Activated T-helper 9 cell treated with anti-CD3 and anti-CD28 coated beads, Interleukin-2, amount 50 U/mL, for 16 hours (primary cell): ENCODE results near the gene DSG1.
"Not testable (repeated sequence)": the region's sequence is repeated elsewhere in the genome, so short reads cannot be mapped to it uniquely, and the experiment has no call there.

Experiments used
- DNase-seq: peaks from one replicate; pipeline ENCODE4 v3.0.0-alpha.2; 2020; ENCODE audit warnings: low read depth

Gene DSG1

DNA sequence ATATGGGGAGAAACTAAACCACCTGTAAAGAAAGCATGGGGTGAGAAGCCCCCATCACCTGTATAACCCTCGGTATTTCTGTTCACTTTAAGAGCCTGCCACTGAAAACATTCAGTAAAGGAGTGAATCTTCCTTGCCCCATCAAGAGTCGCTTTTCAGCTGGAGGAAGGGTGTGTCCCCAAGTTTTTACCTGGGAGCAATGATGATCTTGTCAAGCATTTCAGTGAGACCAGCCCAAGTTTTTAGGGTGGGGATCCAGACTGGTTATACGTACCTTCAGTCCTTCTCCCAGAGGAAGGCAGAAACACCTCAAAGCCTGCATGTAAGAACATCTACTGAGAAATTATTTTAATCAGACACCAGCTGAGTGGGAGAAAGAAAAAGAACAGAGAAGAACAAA is at the start of gene DSG1:
TSS of gene DSG1 (plus strand) at position 301 of the 400 bp plus-strand sequence. CDS start 141 bp downstream, outside the sequence.
- DNase-seq: no peak

GRCh38 chr18:31268985-31269406 is 49.0 kb upstream of the DSG1 start:
- no peak for DNase-seq

DNA sequence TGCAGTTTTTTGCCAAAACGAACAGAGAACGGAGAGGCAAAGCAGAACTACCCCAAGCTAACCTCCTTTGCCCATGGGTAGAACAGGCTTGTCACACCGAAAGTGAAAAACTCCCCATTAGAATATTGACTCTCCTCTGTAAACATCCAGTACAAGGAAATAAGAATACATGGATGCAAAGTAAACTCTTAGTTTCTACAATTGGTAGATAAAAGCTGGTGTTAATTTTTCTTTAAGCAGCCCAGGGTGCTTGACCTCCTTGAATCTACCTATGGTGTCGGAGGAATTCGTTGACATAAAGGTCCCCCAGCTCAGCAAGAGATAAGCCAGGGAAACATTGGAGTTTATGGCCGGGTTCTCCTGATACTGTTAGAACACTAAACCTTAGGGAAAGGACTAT is 48.4 kb upstream of the DSG1 start:
- no peak for DNase-seq

- DNase-seq: no peak
Measured at GRCh38 chr18:31270578-31270977, 47.4 kb upstream of the DSG1 start.

DNA sequence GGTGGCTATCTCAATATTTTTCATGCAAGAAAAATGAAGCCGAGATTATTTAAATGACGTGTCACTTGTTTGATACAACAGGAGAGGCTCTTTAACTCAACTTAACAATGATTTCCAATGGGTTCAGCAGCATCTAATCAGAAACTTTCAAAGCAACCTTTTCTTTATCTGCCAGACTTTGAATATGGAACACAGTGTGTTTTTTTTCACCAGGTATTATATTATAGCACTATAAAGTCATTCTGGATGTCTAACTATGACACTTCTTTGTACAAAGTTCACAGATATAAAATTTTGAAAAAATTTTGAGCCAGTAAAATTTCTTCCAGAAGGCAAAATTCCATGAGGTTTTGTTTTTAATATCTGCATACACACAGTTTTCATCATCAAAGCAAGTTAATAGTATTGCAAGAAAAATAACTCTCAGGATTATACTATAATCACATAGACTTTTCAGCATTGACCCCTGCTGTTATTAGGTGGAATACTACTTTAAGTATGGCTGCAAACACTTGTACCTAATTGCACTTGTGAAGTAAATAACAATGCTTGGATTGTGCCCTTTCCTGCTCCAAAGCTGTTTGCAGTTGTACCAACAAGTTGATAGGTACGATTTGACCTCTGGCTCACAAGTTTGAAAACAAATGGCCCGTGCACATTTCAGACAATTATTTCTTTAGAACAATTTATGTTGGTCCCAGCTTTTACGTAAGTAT is 44.0 kb upstream of the DSG1 start:
- no peak for DNase-seq

GRCh38 chr18:31274931-31275330 is 43.0 kb upstream of the DSG1 start:
- DNase-seq: no peak

DNA sequence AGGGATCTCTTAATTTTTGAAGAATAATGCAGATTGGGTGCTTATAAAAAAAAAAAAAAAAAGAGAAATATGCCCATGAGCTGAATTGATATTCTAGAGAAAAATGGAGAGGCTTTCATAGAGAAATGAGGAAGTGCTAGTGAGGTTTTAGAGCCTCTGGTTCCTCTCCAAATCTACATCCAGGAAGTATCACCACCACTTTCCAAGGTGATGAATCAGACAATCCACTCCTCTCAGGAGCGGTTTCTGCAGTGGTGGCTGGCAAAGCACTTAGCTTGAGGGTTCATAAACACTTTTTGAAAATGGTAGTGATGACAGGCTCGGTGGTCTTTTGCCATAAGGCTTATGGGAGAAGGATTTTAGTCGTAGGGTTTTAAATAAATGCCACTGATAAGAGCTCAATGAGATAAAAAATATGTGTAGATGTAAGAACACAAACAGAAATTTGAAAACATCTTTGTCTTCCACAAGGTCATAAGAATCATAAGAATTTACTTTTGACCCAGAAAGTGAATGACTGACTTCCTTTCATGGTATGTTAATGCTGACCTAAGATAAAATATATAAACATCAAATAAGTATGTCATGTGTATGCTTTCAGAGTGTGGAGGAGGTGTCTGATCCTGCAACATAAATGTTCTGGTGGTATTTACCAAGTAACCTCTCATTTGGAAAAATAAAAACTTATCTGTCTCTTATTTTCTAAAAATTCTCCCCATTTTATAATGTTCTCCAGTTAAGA is 42.1 kb upstream of the DSG1 start:
- DNase-seq: no peak

DNA sequence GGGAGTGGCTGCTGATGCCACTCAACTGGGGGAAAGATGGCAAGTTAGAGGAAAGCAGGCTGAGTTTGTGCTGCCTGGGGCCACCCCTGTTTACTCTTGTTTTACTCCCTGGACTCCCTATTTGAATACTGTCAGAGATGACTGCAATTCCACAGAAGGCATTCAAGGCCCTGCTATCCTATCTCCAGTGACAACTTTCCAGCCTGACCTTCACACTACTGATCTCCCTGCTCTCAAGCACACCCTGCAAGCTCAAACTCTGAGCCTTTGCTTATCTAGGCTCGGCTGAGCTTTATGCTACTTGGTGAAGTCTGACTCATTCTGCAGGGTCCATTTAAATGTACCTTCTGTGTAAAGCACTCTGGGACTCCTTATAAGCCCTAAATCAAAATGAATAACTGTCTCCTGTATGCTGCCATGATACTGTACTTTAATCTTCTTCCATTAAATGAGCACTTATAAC is 39.3 kb upstream of the DSG1 start:
- no peak for DNase-seq

- no peak for DNase-seq
Measured at GRCh38 chr18:31280502-31280901, 37.5 kb upstream of the DSG1 start.

GRCh38 chr18:31281437-31281836 is 36.5 kb upstream of the DSG1 start:
- no peak for DNase-seq

- DNase-seq: not testable (repeated sequence)
Measured at GRCh38 chr18:31289446-31289845, 28.5 kb upstream of the DSG1 start.

- no peak for DNase-seq
Measured at GRCh38 chr18:31291688-31292087, 26.3 kb upstream of the DSG1 start.

DNA sequence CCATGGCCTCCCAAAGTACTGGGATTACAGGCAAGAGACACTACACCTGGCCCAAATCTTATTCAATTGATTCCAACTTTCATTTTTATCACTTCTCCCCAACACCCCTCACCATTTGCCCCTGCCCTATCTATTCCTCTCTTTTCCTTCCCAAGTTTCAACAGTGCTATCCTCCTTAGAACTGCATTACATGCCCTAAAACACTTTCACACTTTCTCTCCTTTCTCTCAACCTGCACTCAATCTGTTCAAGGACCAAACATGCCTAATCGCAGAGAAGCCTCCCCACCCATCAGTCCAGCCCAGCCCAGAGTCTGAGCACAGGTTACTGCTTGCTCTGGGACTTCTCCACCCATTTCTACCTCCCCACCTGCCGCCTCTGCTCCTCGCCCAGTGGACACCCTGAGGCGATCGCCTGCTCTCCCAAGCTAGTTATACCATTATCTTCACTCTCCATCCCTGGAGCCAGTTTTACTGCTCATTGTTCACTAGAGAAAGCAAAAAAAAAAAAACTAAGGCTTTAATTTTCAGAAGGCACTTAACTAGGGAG is 23.7 kb upstream of the DSG1 start:
- no peak for DNase-seq

GRCh38 chr18:31297248-31297647 is 20.7 kb upstream of the DSG1 start:
- DNase-seq: no peak

DNA sequence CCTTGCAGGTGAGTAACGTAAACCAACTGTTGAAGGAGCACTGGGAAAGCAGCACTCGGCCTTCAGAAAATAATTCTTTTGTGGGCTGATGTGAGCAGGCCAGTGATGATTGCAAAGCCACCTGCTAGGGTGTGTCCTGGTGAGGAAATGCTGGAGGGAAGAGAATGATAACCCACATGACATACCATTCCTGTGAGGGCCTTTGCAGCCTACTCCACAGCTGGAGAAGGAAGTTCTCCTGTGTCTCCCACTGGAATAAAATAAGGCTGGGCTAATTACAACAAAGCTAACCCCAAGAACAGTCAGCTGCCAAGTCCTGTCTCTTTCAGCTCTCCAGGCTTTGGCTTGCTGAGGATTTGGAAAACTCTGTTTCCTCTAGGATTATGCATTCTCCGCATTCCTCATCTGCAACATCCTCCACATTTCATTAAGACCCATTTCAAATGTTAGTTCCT is 16.7 kb upstream of the DSG1 start:
- DNase-seq: no peak

GRCh38 chr18:31302991-31303390 is 15.0 kb upstream of the DSG1 start:
- no peak for DNase-seq

GRCh38 chr18:31303771-31304170 is 14.2 kb upstream of the DSG1 start:
- no peak for DNase-seq

- no peak for DNase-seq
Measured at GRCh38 chr18:31309115-31309514, 8.8 kb upstream of the DSG1 start.

DNA sequence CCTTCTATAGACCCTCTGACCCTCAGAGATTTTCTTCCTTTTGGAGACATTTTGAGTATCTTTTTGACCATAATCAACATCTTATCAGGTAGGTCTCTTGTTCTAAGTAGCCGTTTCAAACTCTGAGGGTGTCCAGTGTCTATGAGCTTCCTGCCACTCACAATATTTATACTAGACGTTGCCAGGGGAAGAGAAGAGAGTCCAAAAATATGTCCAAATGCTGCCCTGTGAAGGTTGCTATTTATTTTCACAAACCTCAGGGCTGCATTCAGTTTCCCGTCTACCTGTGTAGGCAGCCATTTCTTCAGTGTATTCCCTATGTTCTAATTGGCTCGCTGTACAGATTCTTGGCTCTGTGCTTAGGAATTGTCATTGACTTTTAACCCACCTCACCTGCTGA is 986 bp upstream of the DSG1 start:
- no peak for DNase-seq

- no peak for DNase-seq
Measured at GRCh38 chr18:31321719-31322118, 3.8 kb downstream of the DSG1 start.

- no peak for DNase-seq
Measured at GRCh38 chr18:31325051-31325450, 7.1 kb downstream of the DSG1 start.

GRCh38 chr18:31329787-31330438 is 12.0 kb downstream of the DSG1 start:
- DNase-seq: no peak

- DNase-seq: no peak
Measured at GRCh38 chr18:31343454-31343853, 25.5 kb downstream of the DSG1 start.
